SU-DHL-6 (cell line): ENCODE data around the gene SLC13A1.
A peak's percentile ranks its signal among the peaks of the same experiment; 100 is the strongest.

Experiments
- H2AFZ ChIP-seq: fragments of 200-600 bp; sonication (generic); 2 replicates; pipeline ENCODE4 v1.6.1; 2014; ENCODE audit warnings: low read depth, mild to moderate bottlenecking, moderate library complexity, mixed read lengths, antibody characterized with exemption, low read length; ENCODE audit not compliant: severe bottlenecking
- H3F3A ChIP-seq: fragments of 200-600 bp; shearing (Covaris generic); 2 replicates; pipeline ENCODE4 v1.6.0; 2016; ENCODE audit warnings: antibody characterized with exemption, mild to moderate bottlenecking; ENCODE audit not compliant: insufficient read depth
- H3K27ac ChIP-seq: fragments of 200-600 bp; sonication (generic); 2 replicates; pipeline ENCODE4 v1.5.1; 2016; ENCODE audit warnings: low read depth, mild to moderate bottlenecking, low read length, moderate library complexity, mixed read lengths
- H3K27me3 ChIP-seq: fragments of 200-600 bp; sonication (generic), shearing (Covaris generic); 2 replicates; pipeline ENCODE4 v1.6.0; 2014; ENCODE audit warnings: mild to moderate bottlenecking, low read length
- H3K36me3 ChIP-seq: fragments of 200-600 bp; sonication (generic); 2 replicates; pipeline ENCODE4 v1.6.1; 2014; ENCODE audit warnings: mild to moderate bottlenecking, low read length, mixed read lengths
- H3K4me2 ChIP-seq: fragments of 300-600, 200-600 bp; shearing (Covaris generic), sonication (generic); 2 replicates; pipeline ENCODE4 v1.6.0; 2014; ENCODE audit warnings: low read length, low read depth, mild to moderate bottlenecking; ENCODE audit not compliant: poor library complexity, severe bottlenecking
- H3K4me3 ChIP-seq: fragments of 200-600 bp; sonication (generic); 2 replicates; pipeline ENCODE4 v1.5.1; 2014; ENCODE audit warnings: antibody characterized with exemption, low read length, mild to moderate bottlenecking, mixed read lengths; ENCODE audit not compliant: insufficient read depth, poor library complexity, severe bottlenecking
- H3K79me2 ChIP-seq: fragments of 200-600 bp; sonication (generic); 2 replicates; pipeline ENCODE4 v1.6.1; 2014; ENCODE audit warnings: mild to moderate bottlenecking, low read length, moderate library complexity; ENCODE audit not compliant: insufficient read depth
- H3K9ac ChIP-seq: fragments of 200-600 bp; sonication (generic); 2 replicates; pipeline ENCODE4 v1.7.0; 2014; ENCODE audit warnings: mild to moderate bottlenecking, low read length
- H3K9me2 ChIP-seq: fragments of 200-600 bp; sonication (generic); replicated peaks from 2 replicates; pipeline ENCODE4 v1.6.1; 2014; ENCODE audit warnings: low read length; ENCODE audit not compliant: insufficient read depth
- H3K9me3 ChIP-seq: fragments of 200-600 bp; sonication (generic); 2 replicates; pipeline ENCODE4 v1.6.1; 2014; ENCODE audit warnings: low read length, mixed read lengths; ENCODE audit not compliant: insufficient read depth
- H4K20me1 ChIP-seq: fragments of 200-600 bp; sonication (generic); 2 replicates; pipeline ENCODE4 v1.6.1; 2014; ENCODE audit warnings: low read depth, mild to moderate bottlenecking, antibody characterized with exemption, low read length, moderate library complexity, mixed read lengths
- CTCF ChIP-seq: fragments of 200-600 bp; sonication (generic); IDR thresholded peaks from one replicate; pipeline ENCODE4 v1.5.1; 2017; ENCODE audit warnings: antibody characterized with exemption, mild to moderate bottlenecking, low read length, moderate library complexity; ENCODE audit not compliant: insufficient read depth, poor library complexity, severe bottlenecking
- EZH2phosphoT487 ChIP-seq: fragments of 200-600 bp; sonication (generic), shearing (Covaris generic); conservative IDR thresholded peaks from 2 replicates; pipeline ENCODE4 v1.6.1; 2018; ENCODE audit warnings: mild to moderate bottlenecking, antibody characterized with exemption, low read length, moderate library complexity, mixed read lengths

The SLC13A1 gene

GRCh38 chr7:123154231-123154860 is 45.4 kb downstream of the SLC13A1 start:
- TF ChIP-seq EZH2phosphoT487 (no peak), CTCF (peak; percentile 70)
- no peaks in the 10 kb centered on the region for H3K79me2 ChIP-seq
- no peak overlapping the region for H3K4me2 ChIP-seq
- H3K36me3 ChIP-seq = no peaks in the 10 kb centered on the region
- no peaks in the 10 kb centered on the region for H4K20me1 ChIP-seq
- no peak overlapping the region for H3K4me3 ChIP-seq
- H3K27me3 ChIP-seq = no peaks in the 10 kb centered on the region; the same call in 1 of the 2 replicates
- no peak overlapping the region for H2AFZ ChIP-seq
- no peaks in the 10 kb centered on the region for H3F3A ChIP-seq
- no peaks in the 10 kb centered on the region for H3K9me3 ChIP-seq
- no peaks in the 10 kb centered on the region for H3K9me2 ChIP-seq
- H3K9ac ChIP-seq = no peak overlapping the region
- no peak overlapping the region for H3K27ac ChIP-seq

GRCh38 chr7:123151443-123151842 is 48.3 kb downstream of the SLC13A1 start:
- H2AFZ ChIP-seq = no peak overlapping the region
- no peaks in the 10 kb centered on the region for H3K79me2 ChIP-seq
- no peak overlapping the region for H3K4me2 ChIP-seq
- no peaks in the 10 kb centered on the region for H3F3A ChIP-seq
- H3K9ac ChIP-seq = no peak overlapping the region
- no peaks in the 10 kb centered on the region for H3K27me3 ChIP-seq
- TF ChIP-seq CTCF = no peak
- TF ChIP-seq EZH2phosphoT487 = no peak
- no peaks in the 10 kb centered on the region for H4K20me1 ChIP-seq
- no peak overlapping the region for H3K4me3 ChIP-seq
- no peaks in the 10 kb centered on the region for H3K36me3 ChIP-seq
- no peaks in the 10 kb centered on the region for H3K9me2 ChIP-seq
- no peak overlapping the region for H3K27ac ChIP-seq
- no peaks in the 10 kb centered on the region for H3K9me3 ChIP-seq

- no peaks in the 10 kb centered on the region for H3K27me3 ChIP-seq
- H3F3A ChIP-seq = no peaks in the 10 kb centered on the region
- TF ChIP-seq EZH2phosphoT487 (no peak), CTCF (no peak)
- H3K36me3 ChIP-seq = no peaks in the 10 kb centered on the region
- no peaks in the 10 kb centered on the region for H4K20me1 ChIP-seq
- H2AFZ ChIP-seq = no peak overlapping the region
- H3K4me3 ChIP-seq = no peak overlapping the region
- no peaks in the 10 kb centered on the region for H3K79me2 ChIP-seq
- H3K9me2 ChIP-seq = no peaks in the 10 kb centered on the region
- H3K27ac ChIP-seq = no peak overlapping the region
- no peak overlapping the region for H3K4me2 ChIP-seq
- H3K9me3 ChIP-seq = no peaks in the 10 kb centered on the region
- H3K9ac ChIP-seq = no peak overlapping the region
Observed at GRCh38 chr7:123148813-123149212, 51.0 kb downstream of the SLC13A1 start.
